ENCODE data around the gene LRRC4C. TPM values are rescaled to one million over a fixed set of nuclear protein-coding genes. Genes with fewer than 3 reads are reported as not detected.

Gene LRRC4C
- total RNA-seq, 1 experiment from 2014 or later, result 0.72 TPM

- TF ChIP-seq, protein P1, sequence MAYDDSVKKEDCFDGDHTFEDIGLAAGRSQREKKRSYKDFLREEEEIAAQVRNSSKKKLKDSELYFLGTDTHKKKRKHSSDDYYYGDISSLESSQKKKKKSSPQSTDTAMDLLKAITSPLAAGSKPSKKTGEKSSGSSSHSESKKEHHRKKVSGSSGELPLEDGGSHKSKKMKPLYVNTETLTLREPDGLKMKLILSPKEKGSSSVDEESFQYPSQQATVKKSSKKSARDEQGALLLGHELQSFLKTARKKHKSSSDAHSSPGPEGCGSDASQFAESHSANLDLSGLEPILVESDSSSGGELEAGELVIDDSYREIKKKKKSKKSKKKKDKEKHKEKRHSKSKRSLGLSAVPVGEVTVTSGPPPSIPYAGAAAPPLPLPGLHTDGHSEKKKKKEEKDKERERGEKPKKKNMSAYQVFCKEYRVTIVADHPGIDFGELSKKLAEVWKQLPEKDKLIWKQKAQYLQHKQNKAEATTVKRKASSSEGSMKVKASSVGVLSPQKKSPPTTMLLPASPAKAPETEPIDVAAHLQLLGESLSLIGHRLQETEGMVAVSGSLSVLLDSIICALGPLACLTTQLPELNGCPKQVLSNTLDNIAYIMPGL (CRISPR knock-in tag; IDR thresholded peaks at IDR 0.05), result no peak
- TF ChIP-seq NFATC4 (CRISPR knock-in tag; IDR thresholded peaks at IDR 0.05) (no peak), NFYB (CRISPR knock-in tag; conservative IDR thresholded peaks at IDR 0.05; ENCODE audit: low read depth) (no peak), ATF1 (CRISPR knock-in tag; IDR thresholded peaks at IDR 0.05) (no peak), ZNF219 (CRISPR knock-in tag; IDR thresholded peaks at IDR 0.05; ENCODE audit: borderline replicate concordance) (no peak), STAT6 (CRISPR knock-in tag; conservative IDR thresholded peaks at IDR 0.05; ENCODE audit: low read depth) (no peak)
- TF ChIP-seq, protein P2, sequence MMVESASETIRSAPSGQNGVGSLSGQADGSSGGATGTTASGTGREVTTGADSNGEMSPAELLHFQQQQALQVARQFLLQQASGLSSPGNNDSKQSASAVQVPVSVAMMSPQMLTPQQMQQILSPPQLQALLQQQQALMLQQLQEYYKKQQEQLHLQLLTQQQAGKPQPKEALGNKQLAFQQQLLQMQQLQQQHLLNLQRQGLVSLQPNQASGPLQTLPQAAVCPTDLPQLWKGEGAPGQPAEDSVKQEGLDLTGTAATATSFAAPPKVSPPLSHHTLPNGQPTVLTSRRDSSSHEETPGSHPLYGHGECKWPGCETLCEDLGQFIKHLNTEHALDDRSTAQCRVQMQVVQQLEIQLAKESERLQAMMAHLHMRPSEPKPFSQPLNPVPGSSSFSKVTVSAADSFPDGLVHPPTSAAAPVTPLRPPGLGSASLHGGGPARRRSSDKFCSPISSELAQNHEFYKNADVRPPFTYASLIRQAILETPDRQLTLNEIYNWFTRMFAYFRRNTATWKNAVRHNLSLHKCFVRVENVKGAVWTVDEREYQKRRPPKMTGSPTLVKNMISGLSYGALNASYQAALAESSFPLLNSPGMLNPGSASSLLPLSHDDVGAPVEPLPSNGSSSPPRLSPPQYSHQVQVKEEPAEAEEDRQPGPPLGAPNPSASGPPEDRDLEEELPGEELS (CRISPR knock-in tag; IDR thresholded peaks at IDR 0.05), result no peak
- TF ChIP-seq, protein P3, sequence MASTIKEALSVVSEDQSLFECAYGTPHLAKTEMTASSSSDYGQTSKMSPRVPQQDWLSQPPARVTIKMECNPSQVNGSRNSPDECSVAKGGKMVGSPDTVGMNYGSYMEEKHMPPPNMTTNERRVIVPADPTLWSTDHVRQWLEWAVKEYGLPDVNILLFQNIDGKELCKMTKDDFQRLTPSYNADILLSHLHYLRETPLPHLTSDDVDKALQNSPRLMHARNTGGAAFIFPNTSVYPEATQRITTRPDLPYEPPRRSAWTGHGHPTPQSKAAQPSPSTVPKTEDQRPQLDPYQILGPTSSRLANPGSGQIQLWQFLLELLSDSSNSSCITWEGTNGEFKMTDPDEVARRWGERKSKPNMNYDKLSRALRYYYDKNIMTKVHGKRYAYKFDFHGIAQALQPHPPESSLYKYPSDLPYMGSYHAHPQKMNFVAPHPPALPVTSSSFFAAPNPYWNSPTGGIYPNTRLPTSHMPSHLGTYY (CRISPR knock-in tag; IDR thresholded peaks at IDR 0.05), result no peak
Observed at GRCh38 chr11:41145420-41145819, 314.0 kb downstream of the LRRC4C start (continued).

GRCh38 chr11:41134971-41135370 lies 324.5 kb downstream of the LRRC4C start:
- TF ChIP-seq E2F5 (CRISPR knock-in tag; IDR thresholded peaks at IDR 0.05) (no peak), ZNF263 (CRISPR knock-in tag; IDR thresholded peaks at IDR 0.05; ENCODE audit: low read depth) (no peak), EMX1 (CRISPR knock-in tag; IDR thresholded peaks at IDR 0.05) (no peak), NFYB (CRISPR knock-in tag; conservative IDR thresholded peaks at IDR 0.05; ENCODE audit: low read depth) (no peak), NR3C1 (CRISPR knock-in tag; conservative IDR thresholded peaks at IDR 0.05; ENCODE audit: low read depth) (no peak), CREB1 (CRISPR knock-in tag; IDR thresholded peaks at IDR 0.05) (no peak), ATF1 (CRISPR knock-in tag; IDR thresholded peaks at IDR 0.05) (no peak), E2F4 (CRISPR knock-in tag; IDR thresholded peaks at IDR 0.05; ENCODE audit: borderline replicate concordance, low read depth) (no peak), ZNF423 (CRISPR knock-in tag; IDR thresholded peaks at IDR 0.05) (no peak), ELF4 (CRISPR knock-in tag; IDR thresholded peaks at IDR 0.05; ENCODE audit: low read depth) (no peak), FOXJ3 (CRISPR knock-in tag; IDR thresholded peaks at IDR 0.05; ENCODE audit: borderline replicate concordance) (no peak), ETV6 (CRISPR knock-in tag; IDR thresholded peaks at IDR 0.05) (no peak)
- TF ChIP-seq, protein P4, sequence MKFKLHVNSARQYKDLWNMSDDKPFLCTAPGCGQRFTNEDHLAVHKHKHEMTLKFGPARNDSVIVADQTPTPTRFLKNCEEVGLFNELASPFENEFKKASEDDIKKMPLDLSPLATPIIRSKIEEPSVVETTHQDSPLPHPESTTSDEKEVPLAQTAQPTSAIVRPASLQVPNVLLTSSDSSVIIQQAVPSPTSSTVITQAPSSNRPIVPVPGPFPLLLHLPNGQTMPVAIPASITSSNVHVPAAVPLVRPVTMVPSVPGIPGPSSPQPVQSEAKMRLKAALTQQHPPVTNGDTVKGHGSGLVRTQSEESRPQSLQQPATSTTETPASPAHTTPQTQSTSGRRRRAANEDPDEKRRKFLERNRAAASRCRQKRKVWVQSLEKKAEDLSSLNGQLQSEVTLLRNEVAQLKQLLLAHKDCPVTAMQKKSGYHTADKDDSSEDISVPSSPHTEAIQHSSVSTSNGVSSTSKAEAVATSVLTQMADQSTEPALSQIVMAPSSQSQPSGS (CRISPR knock-in tag; IDR thresholded peaks at IDR 0.05; ENCODE audit: borderline replicate concordance, low read depth), result no peak
- Mint-ChIP-seq H3K36me3 (no peaks in the 10 kb centered on the region), H3K27me3 (ENCODE audit: low read depth) (no peaks in the 10 kb centered on the region), H3K27ac (no peak overlapping the region), H3K9me3 (no peaks in the 10 kb centered on the region), H3K4me3 (no peak overlapping the region), H3K4me1 (peaks cover 4% of the 10 kb centered on the region)
- ChIA-PET CTCF (no interaction called here), POLR2A (no interaction called here)
- no peak for DNase-seq (ENCODE audit: low spot score)
- no peak for ATAC-seq
